ENCODE results near the gene TAGLN. TPM values are rescaled to one million over a fixed set of nuclear protein-coding genes. Genes with fewer than 3 reads are reported as not detected.
A peak's percentile ranks its signal among the peaks of the same experiment; 100 is the strongest.

The TAGLN gene
- total and polyA plus RNA-seq, 9 of the 15 experiments (the other 6 are each of a cell fraction or from before 2014, with no cell fraction given) = 0.21 to 4.9 (median 1.1) TPM

GRCh38 chr11:117220999-117221774 is 22.0 kb downstream of the TAGLN start:
- no peak overlapping the region for H3K4me3 ChIP-seq
- H3K4me2 ChIP-seq (ENCODE audit: insufficient read depth, low read length) = no peak overlapping the region
- WGBS (ENCODE audit: insufficient coverage, low coverage, missing lambda C conversion rate) = 83% methylated on average over 7 of the region's 7 CpGs
- no peak overlapping the region for H2AFZ ChIP-seq (ENCODE audit: low read depth, low read length)
- DNase-seq (ENCODE audit: extremely low read depth in 1 of 4, low spot score in 3 of 4) (no peak), FAIRE-seq (no peak), ATAC-seq (no peak)
- intact Hi-C loops (cut with micrococcal nuclease) = no loop called here
- peaks cover 10% of the 10 kb centered on the region for H4K20me1 ChIP-seq (replicated peaks; ENCODE audit: control insufficient read depth, insufficient read depth, low read length)
- peak overlapping the region in 1 of 2 experiments; percentile 72; a peak in 2 of 4 replicates for H3K9ac ChIP-seq (ENCODE audit: insufficient read depth in 1 of 2, low read depth in 2 of 2, low read length in 2 of 2)
- no TSS peak for BruUV-seq (replicated peaks)
- no peaks in the 10 kb centered on the region for H3K27me3 ChIP-seq (ENCODE audit: control insufficient read depth in 2 of 2, insufficient read depth in 2 of 2, low read length in 2 of 2)
- CTCF ChIA-PET (ENCODE audit: low intra/inter-chr PET ratio) = no interaction called here
- no peaks in the 10 kb centered on the region for H3K9me3 ChIP-seq (replicated peaks; ENCODE audit: control insufficient read depth, insufficient read depth, low read depth, low read length)
- in situ Hi-C loops (cut with MboI) = loop anchor here (10.0 kb wide), 1 partner anchor 336 kb away; no protein-coding TSS in a partner anchor
- H3K4me1 ChIP-seq (replicated peaks in 1 of 2; ENCODE audit: control insufficient read depth in 2 of 2, insufficient read depth in 2 of 2, low read length in 2 of 2) = peaks cover 57 to 58% of the 10 kb centered on the region in 2 experiments; a peak in 4 of 5 replicates
- peaks cover 69% of the 10 kb centered on the region for H3K36me3 ChIP-seq (ENCODE audit: control insufficient read depth, insufficient read depth, low read length)
- peaks cover 8% of the 10 kb centered on the region for H3K9me1 ChIP-seq (ENCODE audit: control insufficient read depth, insufficient read depth, low read length)
- H3K27ac ChIP-seq (ENCODE audit: extremely low read depth, low read depth, low read length) = no peak overlapping the region; the same call in 1 of the 3 replicates
- POLR2A ChIA-PET = interaction anchor here (0.6 to 3.3 kb wide), 9 partner anchors 9 to 288 kb away, joined by 3 to 20 read pairs (median 3); partner anchors contain the start of gene PCSK7
- no peak for TF ChIP-seq CBX3 (IDR thresholded peaks at IDR 0.05; ENCODE audit: borderline replicate concordance in 1 of 2, low read length in 2 of 2)
- TF ChIP-seq CCNT2 (IDR thresholded peaks at IDR 0.05; ENCODE audit: borderline replicate concordance, extremely low read depth, insufficient read length, low read depth, low read length) = no peak
- TF ChIP-seq ERF (CRISPR knock-in tag; IDR thresholded peaks at IDR 0.05) = no peak
- TF ChIP-seq DDX20 (tag; IDR thresholded peaks at IDR 0.05; ENCODE audit: low read depth) = no peak
- TF ChIP-seq ILK (tag; IDR thresholded peaks at IDR 0.05; ENCODE audit: borderline replicate concordance, low read depth) = no peak
- TF ChIP-seq THAP7 (CRISPR knock-in tag; IDR thresholded peaks at IDR 0.05) = no peak
- TF ChIP-seq PHB (CRISPR knock-in tag; IDR thresholded peaks at IDR 0.05) = no peak
- no peak for TF ChIP-seq FOXJ2 (tag; IDR thresholded peaks at IDR 0.05)
- no peak for TF ChIP-seq TGIF2 (CRISPR knock-in tag; IDR thresholded peaks at IDR 0.05)
- TF ChIP-seq PRMT5 (CRISPR knock-in tag; IDR thresholded peaks at IDR 0.05) = no peak
- TF ChIP-seq ZSCAN29 (IDR thresholded peaks at IDR 0.05) = no peak
- no peaks in the 10 kb centered on the region for H3K79me2 ChIP-seq (ENCODE audit: control insufficient read depth, insufficient read depth, low read length)

Measured in K562 (cell line).